NT2/D1 (cell line): ENCODE results near the gene HDAC3.

Experiments
- YY1 ChIP-seq: IDR thresholded peaks from 2 replicates; pipeline ENCODE4 v1.6.1; 2011; ENCODE audit not compliant: insufficient read length, insufficient read depth
- ZNF274 ChIP-seq: IDR thresholded peaks from 2 replicates; pipeline ENCODE4 v1.6.1; 2011; ENCODE audit warnings: mild to moderate bottlenecking, low read depth, low read length

- no peak for TF ChIP-seq ZNF274
- no peak for TF ChIP-seq YY1
These were observed 19.0 kb downstream of the HDAC3 start for GRCh38 chr5:141617682-141618029.
